Stimulated activated CD8-positive, alpha-beta memory T cell treated with anti-CD3 and anti-CD28 coated beads, Interleukin-7, amount 100 ng/mL, for 24 hours (primary cell): ENCODE results near the gene AOPEP.

Experiments used
- DNase-seq: peaks from one replicate; pipeline ENCODE4 v3.0.0-alpha.2; 2020; ENCODE audit warnings: low read depth

Gene AOPEP

GRCh38 chr9:94896512-94896911, 170.0 kb downstream of the AOPEP start:
- no peak for DNase-seq

- DNase-seq, result no peak
Measured at GRCh38 chr9:94899464-94900221, 173.1 kb downstream of the AOPEP start.

DNA sequence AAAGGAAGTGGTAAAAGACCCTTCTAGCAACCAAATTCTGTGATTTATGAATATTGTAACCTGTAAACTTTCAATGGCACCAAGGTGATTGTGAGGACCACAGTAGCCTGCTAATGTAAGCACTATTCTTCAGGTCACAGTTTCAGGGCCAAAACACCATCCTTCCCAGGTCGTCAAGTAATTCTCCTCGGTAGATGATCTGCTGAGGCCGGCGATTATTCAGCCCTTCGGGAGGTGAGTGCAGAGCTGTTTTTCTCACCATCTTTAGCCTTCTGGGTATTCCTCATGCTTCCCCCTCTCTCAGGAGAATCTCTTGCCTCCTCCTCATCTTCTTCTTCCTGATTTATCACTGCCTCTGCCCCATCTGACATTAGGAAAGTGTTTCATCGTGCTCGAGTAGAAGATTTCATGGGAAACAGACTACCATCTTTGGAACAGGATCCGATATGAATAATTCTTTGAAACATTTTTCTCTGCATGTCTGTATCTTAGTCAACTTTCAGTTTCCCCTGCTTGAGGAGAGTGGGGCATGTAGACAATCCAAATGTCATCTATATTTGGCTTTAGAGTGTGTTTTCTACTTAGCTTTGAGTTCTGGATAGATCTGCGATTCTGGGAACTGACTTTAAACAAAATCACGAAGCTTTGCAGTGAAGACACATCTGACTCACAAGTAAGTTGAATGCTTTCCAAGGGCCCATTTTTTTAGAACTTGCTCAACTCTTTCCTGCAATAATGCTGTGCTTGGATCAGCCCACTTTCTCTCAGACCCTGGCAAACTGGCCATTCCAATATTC, 173.9 kb downstream of the AOPEP start:
- no peak for DNase-seq

DNA sequence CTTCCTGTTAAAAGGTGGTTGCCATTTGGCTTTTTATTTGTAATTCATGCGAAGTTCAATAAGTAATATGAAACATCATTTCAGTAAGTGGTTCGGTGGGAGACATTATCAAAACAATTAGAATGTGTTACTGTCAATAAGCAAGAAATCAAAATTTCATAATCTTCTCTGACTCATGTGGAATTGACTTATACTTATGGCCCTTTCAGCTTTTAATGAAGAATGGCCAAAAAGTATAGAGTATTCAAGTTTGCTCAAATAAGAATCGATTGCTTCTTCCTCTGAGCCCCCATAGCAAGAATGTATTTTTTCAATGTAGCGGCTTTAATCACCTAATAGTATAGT, 174.5 kb downstream of the AOPEP start:
- DNase-seq, result no peak

- DNase-seq, result no peak
Measured at GRCh38 chr9:94903961-94904421, 177.5 kb downstream of the AOPEP start.

DNA sequence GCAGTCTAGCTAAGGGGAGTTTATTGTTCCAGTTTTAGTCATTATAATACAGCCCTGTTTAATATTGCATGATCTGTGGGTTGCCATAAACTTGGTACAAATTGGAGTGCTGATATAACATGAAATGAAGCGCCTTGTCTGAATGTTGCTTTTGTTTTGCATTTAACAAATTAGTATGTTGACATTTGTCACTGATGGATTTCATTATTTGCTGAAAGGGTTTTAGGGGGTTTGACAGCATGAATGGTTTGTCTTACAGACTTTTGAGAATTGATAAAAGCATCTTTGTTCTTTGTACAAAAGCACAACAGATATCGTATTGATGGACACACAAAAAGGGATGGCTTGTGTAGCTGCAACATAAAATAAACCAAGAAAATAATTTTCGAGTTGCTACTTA, 178.3 kb downstream of the AOPEP start:
- DNase-seq, result no peak

GRCh38 chr9:94905606-94906005, 179.1 kb downstream of the AOPEP start:
- no peak for DNase-seq

DNA sequence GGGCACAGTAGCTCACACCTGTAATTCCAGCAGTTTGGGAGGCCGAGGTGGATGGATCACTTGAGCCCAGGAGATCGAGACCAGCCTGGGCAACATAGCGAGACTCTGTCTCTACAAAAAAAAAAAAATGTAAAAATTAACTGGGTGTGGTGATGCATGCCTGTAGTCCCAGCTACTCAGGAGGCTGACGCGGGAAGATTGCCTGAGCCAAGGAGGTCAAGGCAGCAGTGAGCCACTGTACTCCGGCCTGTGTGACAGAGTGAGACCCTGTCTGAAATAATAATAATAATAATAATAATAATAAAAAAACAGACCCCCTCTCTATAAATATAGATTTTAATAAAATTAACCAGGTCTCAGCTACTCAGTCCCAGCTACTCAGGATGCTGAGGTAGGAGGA, 179.7 kb downstream of the AOPEP start:
- no peak for DNase-seq

DNA sequence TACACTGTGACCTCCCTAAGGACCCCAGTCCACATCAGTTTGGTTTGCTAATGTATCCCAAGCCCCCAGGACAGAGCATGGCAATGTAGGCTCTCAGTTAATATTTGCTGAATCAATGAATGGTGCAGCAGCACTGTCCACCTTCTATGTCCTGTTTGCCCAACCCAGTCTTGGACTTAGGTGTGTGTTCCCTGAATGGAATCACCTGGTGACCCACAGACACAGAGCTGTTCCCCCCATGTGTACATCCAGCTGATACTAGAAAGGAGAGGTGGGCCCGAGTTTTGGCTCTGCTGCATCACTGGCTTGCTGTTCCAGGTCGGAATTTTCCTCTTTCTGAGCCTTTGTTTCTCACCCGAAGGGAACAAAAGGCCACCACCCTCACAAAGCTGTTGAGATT, 180.2 kb downstream of the AOPEP start:
- DNase-seq, result no peak

DNA sequence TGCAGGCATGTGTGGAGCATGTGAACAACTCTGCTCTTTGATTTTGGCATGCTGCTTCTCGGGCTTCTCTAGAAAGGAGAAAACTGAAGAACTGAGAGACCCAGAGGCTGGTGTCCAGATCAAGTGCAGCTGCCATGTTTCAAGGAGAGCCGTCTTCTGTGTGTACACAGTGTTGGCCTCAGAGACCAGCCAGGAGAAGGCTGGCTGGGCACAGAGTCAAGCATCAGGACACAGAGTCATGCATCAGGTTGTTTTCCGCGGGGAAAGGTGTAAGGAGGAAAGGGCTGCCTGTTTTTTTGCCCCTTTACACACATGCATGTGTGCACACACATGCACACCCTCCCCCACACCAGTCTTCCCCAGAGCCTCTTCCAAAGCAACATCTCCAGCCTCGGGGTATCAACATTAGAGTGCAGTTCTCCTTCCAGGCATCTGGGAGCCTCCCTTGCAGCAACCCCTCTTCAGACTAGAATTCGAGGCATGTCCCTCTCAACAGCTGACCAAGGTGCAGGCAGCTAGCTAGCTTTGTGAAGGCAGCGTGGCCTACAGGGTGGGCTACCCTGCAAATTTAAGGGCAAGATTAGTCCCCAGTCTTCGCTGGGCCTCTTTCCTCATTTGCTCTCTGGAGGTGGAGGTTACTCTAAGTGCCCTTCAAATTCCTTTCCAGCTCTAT, 180.9 kb downstream of the AOPEP start:
- DNase-seq, result no peak

DNA sequence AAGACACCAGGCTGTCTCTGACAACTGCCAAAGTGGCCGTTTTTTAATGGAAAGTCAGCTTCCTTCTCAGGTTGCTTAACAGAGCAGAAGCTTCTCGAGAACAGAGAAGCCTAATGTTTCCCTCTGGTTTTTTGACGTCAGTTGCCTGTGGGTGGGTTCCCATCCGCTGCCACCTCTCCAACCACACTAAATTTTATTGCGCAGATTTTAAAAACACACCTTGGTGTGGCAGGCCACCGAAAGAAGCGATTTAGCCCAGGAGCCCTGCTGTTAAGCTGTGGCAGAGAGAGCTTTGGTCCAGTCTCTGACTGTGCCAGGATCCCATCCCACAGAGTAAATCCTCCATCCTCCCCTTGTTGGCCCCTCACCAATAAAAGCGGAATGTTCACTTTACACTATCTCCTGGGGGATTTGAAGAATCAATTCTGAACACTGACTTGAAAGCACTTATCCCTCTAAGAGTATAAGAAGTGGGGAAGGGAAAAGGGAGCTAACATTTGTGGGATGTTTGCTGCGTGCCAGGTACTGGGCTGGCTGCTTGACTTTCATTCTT, 181.6 kb downstream of the AOPEP start:
- DNase-seq, result no peak

- no peak for DNase-seq
Measured at GRCh38 chr9:94908583-94909249, 182.2 kb downstream of the AOPEP start.

DNA sequence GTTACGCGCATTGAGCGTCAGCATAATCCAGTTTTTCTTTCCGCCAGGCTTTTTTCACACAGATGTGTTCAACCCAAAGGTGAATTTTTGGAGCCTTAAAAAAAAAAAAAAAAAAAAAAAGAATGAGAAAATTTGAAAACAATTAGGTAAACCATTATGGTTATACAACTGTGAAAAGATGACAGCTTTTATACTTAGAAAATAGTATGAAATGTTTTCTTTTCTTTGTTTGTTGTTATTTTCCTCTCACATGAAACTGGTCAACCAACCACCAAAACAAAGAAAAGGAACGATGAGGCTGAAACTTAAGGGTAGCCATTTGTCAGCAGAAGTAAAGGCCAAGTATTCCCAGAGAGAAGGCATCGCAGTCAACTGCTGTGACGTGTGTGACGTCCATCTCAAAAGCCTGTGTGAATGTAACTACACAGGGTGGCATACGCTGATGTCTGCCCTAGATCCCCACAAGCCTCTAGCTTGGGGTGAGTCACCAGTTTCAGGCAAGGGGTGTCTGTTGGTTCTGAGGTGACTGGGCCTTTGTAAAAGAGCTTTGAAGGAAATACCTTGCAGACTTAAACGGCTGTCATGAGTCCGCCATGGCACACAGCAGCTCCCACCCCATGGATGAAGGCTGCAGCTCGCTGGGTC, 182.9 kb downstream of the AOPEP start:
- DNase-seq, result no peak

DNA sequence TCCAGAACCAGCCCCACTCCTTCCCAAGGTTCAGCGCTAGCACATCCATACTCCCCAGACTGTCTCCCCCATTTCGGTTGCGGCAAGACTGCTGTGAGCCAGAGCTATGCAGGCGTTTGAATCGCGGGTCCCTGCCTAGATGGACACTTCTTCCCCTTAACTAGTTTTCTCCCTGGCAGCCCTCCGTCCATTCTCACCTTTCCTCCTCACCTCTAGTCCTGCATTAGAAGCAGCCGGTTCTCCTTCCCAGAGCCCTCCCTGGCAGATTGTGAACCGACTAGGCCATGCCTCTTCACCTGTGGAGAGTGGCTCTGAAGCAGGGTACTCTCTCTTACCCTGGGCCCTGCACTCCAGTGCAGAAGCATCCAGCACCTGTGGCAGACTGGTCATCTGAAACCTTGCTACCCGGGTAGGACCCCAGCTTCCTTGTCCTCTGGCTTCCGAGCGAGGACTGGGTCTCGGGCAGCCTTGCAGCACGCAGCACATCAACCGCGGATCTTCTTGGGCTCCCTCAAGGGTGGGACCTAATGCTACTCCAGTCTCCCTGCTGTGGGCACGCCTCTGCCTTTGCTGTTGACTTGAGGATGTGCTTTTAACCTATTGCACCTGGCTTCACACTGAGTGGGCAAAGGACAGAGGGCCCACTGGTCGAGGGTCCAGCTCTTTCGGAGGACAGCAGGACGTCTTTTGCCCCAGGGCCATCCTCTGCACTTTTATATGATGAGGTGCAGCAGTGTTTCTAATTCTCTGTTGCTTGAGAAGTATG, 183.6 kb downstream of the AOPEP start:
- no peak for DNase-seq

DNA sequence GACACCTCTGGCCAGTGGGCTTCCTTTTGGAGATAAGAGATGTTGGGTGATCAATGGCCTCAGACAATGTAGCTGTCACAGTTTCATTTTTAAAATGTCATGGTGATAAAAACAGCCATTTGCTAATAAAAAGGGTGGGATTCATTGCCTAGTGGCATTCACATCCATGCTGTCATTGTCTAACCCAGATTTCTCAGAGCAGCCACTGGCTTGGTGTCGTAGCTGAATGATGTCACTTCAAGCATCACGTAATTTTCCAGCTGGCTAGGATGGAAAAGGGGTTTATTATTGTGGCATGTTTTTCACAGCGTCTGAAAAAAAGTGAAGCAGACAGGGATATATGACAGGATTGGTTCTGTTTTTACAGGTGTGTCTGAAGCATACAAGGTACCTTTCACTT, 184.7 kb downstream of the AOPEP start:
- no peak for DNase-seq

GRCh38 chr9:94911986-94912635, 185.6 kb downstream of the AOPEP start:
- no peak for DNase-seq

- no peak for DNase-seq
Measured at GRCh38 chr9:94912700-94913249, 186.3 kb downstream of the AOPEP start.

GRCh38 chr9:94913550-94913949, 187.1 kb downstream of the AOPEP start:
- no peak for DNase-seq

DNA sequence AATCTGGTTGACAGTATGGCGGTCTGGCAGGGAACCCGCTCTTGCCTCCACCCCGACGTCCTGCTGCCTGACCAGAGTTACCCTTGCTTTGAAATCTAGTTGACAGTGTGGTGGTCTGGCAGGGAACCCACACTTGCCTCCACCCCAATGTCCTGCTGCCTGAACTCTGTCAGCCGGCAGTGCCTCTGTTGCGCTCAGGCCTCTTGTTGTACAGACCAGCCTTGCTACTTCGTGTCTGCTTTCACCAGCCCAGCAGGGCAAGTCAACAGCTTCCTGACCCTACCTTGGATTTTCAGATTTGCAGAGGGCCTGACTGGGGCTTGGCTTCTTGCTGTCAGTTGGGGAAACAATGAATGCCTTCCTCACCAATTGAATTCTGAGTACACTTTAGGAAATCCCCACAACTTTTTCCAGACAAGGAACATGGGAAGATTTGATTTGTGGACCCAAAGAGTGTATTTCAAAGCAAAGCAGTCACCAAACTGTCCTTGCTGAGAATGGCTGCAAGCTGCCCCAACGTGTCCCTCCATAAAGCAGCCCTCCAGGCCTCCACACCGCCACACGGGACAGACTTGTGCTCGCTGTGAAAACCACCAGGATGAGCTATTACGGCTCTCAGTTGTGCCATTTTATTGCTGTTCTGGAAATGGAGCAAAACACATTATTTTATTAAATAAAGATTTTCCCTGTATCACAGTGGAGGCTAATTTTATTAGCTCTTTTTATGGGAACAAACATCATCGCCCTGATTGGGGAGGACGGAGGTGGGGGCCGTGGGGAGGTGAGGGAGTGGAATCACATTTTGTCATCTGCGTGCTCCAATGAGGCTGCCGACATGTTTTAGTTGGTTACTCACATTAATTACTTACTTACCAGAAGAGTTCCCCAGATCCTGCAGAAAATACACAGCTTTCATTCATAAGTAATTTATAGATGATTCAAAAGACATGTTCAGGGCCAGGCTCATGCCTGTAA, 189.3 kb downstream of the AOPEP start:
- no peak for DNase-seq
